BLaER1 (cell line): ENCODE results near the gene NBEA.

Source experiments
- H3K27ac ChIP-seq: shearing (Covaris generic); formaldehyde crosslinking; 2 replicates; pipeline ENCODE4 v1.8.1; 2022
- H3K27me3 ChIP-seq: shearing (Covaris generic); formaldehyde crosslinking; 2 replicates; pipeline ENCODE4 v1.8.1; 2022
- H3K36me3 ChIP-seq: shearing (Covaris generic); formaldehyde crosslinking; 2 replicates; pipeline ENCODE4 v1.8.1; 2022
- H3K4me1 ChIP-seq: shearing (Covaris generic); formaldehyde crosslinking; 2 replicates; pipeline ENCODE4 v1.8.1; 2022
- H3K4me2 ChIP-seq: shearing (Covaris generic); formaldehyde crosslinking; 2 replicates; pipeline ENCODE4 v1.8.1; 2022
- H3K4me3 ChIP-seq: shearing (Covaris generic); formaldehyde crosslinking; 2 replicates; pipeline ENCODE4 v1.8.1; 2022
- H3K9ac ChIP-seq: shearing (Covaris generic); formaldehyde crosslinking; 2 replicates; pipeline ENCODE4 v1.8.1; 2022
- H3K9me3 ChIP-seq: shearing (Covaris generic); formaldehyde crosslinking; 2 replicates; pipeline ENCODE4 v1.8.1; 2022
- H4K20me1 ChIP-seq: shearing (Covaris generic); formaldehyde crosslinking; 2 replicates; pipeline ENCODE4 v1.8.1; 2022
- Cebpa-rat ChIP-seq: shearing (Covaris generic); IDR thresholded peaks from 2 replicates; pipeline ENCODE4 v1.8.1; 2022

The NBEA gene

DNA sequence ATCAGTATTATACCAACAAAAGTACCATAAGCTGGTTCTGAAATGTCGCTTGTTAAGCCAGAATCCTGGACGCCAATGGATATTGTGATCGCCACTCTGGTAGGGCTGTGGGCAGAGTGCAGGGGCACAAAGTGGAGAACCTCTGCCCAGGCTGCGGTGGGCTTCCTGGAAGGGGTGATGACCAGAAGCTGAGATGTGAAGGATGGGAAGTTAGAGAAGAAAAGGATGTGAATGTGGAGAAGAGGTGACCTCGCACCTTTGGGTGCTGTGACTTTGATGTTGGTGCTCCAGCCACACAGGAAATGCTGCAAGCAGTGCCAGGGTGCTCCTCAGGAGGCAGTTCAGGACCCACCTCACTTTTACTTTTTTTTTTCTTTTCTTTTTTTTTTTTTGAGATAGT is 742.4 kb downstream of the NBEA start:
- Histone ChIP-seq H3K4me3 (no peak overlapping the region), H3K4me1 (no peaks in the 10 kb centered on the region), H3K9me3 (no peaks in the 10 kb centered on the region), H3K27ac (no peak overlapping the region), H3K4me2 (no peak overlapping the region), H3K36me3 (no peaks in the 10 kb centered on the region), H3K9ac (no peak overlapping the region), H4K20me1 (no peaks in the 10 kb centered on the region), H3K27me3 (no peaks in the 10 kb centered on the region)
- TF ChIP-seq Cebpa-rat, result no peak

DNA sequence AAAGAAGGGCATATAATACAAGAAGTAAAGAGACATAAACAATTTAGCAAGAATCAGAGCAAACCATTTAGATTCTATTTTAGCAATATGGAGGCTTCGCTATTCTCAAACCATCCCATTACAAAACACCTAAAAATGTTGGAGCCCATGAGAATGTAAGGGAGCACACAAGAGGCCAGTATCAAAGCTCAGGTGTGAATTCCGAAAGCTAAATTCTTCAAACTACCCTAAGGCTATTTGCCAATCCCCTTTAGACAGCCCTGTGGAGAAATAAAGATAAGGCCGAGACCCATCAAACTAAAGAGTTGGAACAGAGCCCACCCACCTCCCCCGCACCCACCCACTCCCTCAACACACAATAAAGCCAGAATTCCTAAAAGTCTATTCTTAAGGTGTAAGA is 745.3 kb downstream of the NBEA start:
- no peaks in the 10 kb centered on the region for H3K9me3 ChIP-seq
- no peak overlapping the region for H3K4me3 ChIP-seq
- no peaks in the 10 kb centered on the region for H3K27me3 ChIP-seq
- no peak overlapping the region for H3K27ac ChIP-seq
- H3K4me2 ChIP-seq, result no peak overlapping the region
- no peaks in the 10 kb centered on the region for H4K20me1 ChIP-seq
- TF ChIP-seq Cebpa-rat, result no peak
- no peak overlapping the region for H3K9ac ChIP-seq
- no peaks in the 10 kb centered on the region for H3K4me1 ChIP-seq
- H3K36me3 ChIP-seq, result no peaks in the 10 kb centered on the region

- no peak overlapping the region for H3K9ac ChIP-seq
- no peak for TF ChIP-seq Cebpa-rat
- no peaks in the 10 kb centered on the region for H3K27me3 ChIP-seq
- H3K9me3 ChIP-seq, result no peaks in the 10 kb centered on the region
- H3K27ac ChIP-seq, result no peak overlapping the region
- H4K20me1 ChIP-seq, result no peaks in the 10 kb centered on the region
- no peak overlapping the region for H3K4me2 ChIP-seq
- H3K4me1 ChIP-seq, result no peaks in the 10 kb centered on the region
- H3K4me3 ChIP-seq, result no peak overlapping the region
- no peaks in the 10 kb centered on the region for H3K36me3 ChIP-seq
Measured at GRCh38 chr13:35690581-35691207, 748.6 kb downstream of the NBEA start.

DNA sequence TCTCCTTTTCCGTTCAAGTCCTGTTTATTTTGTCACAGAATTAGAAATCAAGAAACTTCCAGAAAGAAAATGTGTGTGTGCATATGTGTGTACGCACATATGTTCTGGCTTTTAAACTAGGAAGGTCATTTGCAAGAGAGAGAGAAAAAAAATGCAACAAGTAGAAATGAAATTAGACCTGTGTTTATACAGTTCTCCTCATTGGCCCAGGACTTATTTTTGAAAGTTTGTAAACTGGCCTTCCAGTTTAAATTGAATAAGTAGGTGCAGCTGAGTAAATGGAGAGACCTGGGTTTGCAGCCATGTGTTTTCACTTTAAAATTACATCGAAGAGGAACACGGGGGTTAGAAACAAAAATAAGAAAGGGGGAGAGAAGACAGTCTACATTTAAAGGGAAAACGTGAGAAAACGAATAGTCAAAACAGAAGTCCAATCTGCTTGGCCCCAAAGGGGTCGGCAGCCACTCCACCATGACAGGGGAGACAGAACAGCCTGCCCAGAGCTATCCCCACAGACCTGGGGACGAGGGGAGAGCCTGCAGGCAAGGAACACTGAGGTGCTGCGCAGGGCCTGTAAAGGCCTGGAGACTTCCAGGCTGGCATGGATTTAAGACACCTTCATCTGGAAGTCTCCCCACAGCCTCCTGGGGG is 751.2 kb downstream of the NBEA start:
- Histone ChIP-seq H3K9ac (no peak overlapping the region), H4K20me1 (no peaks in the 10 kb centered on the region)

GRCh38 chr13:35694031-35694430 is 752.0 kb downstream of the NBEA start:
- H3K36me3 ChIP-seq, result no peaks in the 10 kb centered on the region
- H3K4me2 ChIP-seq, result no peak overlapping the region
- H3K4me1 ChIP-seq, result no peaks in the 10 kb centered on the region
- no peaks in the 10 kb centered on the region for H4K20me1 ChIP-seq
- no peak for TF ChIP-seq Cebpa-rat
- H3K9me3 ChIP-seq, result no peaks in the 10 kb centered on the region
- H3K4me3 ChIP-seq, result no peak overlapping the region
- H3K9ac ChIP-seq, result no peak overlapping the region
- no peak overlapping the region for H3K27ac ChIP-seq
- H3K27me3 ChIP-seq, result no peaks in the 10 kb centered on the region

More for the DNA sequence above, 751.2 kb downstream of the NBEA start:
- no peaks in the 10 kb centered on the region for H3K4me1 ChIP-seq
- no peak overlapping the region for H3K4me3 ChIP-seq
- no peaks in the 10 kb centered on the region for H3K27me3 ChIP-seq
- H3K4me2 ChIP-seq, result no peak overlapping the region
- H3K9me3 ChIP-seq, result no peaks in the 10 kb centered on the region
- no peak overlapping the region for H3K27ac ChIP-seq
- no peak for TF ChIP-seq Cebpa-rat
- no peaks in the 10 kb centered on the region for H3K36me3 ChIP-seq

GRCh38 chr13:35694549-35695447 is 752.7 kb downstream of the NBEA start:
- Histone ChIP-seq H3K9me3 (no peaks in the 10 kb centered on the region), H3K27ac (no peak overlapping the region), H3K27me3 (no peaks in the 10 kb centered on the region), H3K4me1 (no peaks in the 10 kb centered on the region), H3K4me3 (no peak overlapping the region), H3K4me2 (no peak overlapping the region), H3K9ac (no peak overlapping the region), H4K20me1 (no peaks in the 10 kb centered on the region), H3K36me3 (no peaks in the 10 kb centered on the region)
- no peak for TF ChIP-seq Cebpa-rat

DNA sequence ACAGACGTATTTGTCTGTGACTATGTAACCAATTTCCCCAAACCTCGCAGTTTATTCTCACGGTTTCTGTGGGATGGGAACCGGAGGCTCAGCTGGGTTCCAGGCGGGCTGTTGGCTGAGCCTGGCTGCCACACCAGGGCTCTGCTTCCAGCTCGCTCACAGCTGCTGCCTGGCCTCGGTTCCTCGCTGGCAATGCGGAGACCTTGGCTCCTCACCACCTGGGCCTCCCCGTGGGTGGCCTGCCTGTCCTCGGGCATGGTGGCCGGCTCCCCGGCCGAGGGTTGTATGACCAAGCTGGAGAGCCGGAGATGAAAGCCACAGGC is 753.3 kb downstream of the NBEA start:
- H3K4me2 ChIP-seq, result no peak overlapping the region
- H3K4me3 ChIP-seq, result no peak overlapping the region
- no peaks in the 10 kb centered on the region for H3K36me3 ChIP-seq
- no peaks in the 10 kb centered on the region for H3K9me3 ChIP-seq
- no peaks in the 10 kb centered on the region for H3K4me1 ChIP-seq
- H4K20me1 ChIP-seq, result no peaks in the 10 kb centered on the region
- H3K27ac ChIP-seq, result no peak overlapping the region
- no peak for TF ChIP-seq Cebpa-rat
- H3K9ac ChIP-seq, result no peak overlapping the region
- H3K27me3 ChIP-seq, result no peaks in the 10 kb centered on the region

- Histone ChIP-seq H3K36me3 (no peaks in the 10 kb centered on the region), H3K4me1 (no peaks in the 10 kb centered on the region), H4K20me1 (no peaks in the 10 kb centered on the region), H3K9me3 (no peaks in the 10 kb centered on the region), H3K4me2 (no peak overlapping the region), H3K27ac (no peak overlapping the region), H3K4me3 (no peak overlapping the region), H3K27me3 (no peaks in the 10 kb centered on the region), H3K9ac (no peak overlapping the region)
- no peak for TF ChIP-seq Cebpa-rat
Measured at GRCh38 chr13:35697186-35697730, 755.2 kb downstream of the NBEA start.

DNA sequence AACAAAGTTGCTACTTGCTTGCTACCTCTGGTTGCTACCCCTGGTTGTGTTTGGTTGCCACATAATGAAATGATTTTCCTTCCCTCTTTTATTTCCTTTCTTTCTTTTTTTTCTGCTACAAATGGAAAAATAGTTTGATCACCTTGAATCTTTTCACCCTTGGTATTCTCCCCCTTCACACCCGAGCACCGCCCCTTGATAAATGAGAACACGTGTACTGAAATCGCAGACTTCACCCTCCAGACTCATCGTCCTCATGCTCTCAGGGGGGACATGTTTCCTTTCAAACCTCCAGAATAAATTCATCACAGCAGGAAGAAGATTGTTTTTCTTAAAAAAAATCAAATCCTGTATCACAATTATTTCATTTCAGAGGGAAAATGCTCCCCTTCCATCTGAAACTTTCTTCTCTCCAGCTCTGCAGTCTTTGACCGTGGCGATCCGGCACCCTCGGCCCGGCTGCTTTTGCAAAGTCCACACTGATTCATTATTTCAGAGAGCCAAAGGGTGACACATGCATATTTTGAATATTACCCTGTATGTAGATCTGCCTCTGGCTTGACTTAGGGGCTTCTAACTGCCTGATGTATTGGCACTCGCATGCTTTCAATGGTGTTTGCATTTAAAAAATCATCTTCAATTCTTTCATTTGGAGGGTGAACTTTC is 757.0 kb downstream of the NBEA start:
- Histone ChIP-seq H3K27ac (no peak overlapping the region), H3K4me1 (no peaks in the 10 kb centered on the region), H3K4me2 (no peak overlapping the region), H3K4me3 (no peak overlapping the region), H3K27me3 (no peaks in the 10 kb centered on the region), H3K9ac (no peak overlapping the region), H3K36me3 (no peaks in the 10 kb centered on the region), H3K9me3 (no peaks in the 10 kb centered on the region), H4K20me1 (no peaks in the 10 kb centered on the region)
- TF ChIP-seq Cebpa-rat, result no peak
